ENCODE results near the gene EIF5A2.

EIF5A2 gene

GRCh38 chr3:170848292-170848917 is 60.0 kb downstream of the EIF5A2 start:
- DNase-seq = no peak

GRCh38 chr3:170844377-170844776 is 64.1 kb downstream of the EIF5A2 start:
- no peak for DNase-seq

- no peak for DNase-seq
Measured at GRCh38 chr3:170840291-170840859, 68.1 kb downstream of the EIF5A2 start.

GRCh38 chr3:170839518-170840100 is 68.8 kb downstream of the EIF5A2 start:
- DNase-seq = no peak

Data from activated CD4-positive, alpha-beta T cell treated with anti-CD3 and anti-CD28 coated beads, Interleukin-2, Interleukin-6, amounts not matched to agents 100 ng/mL and 50 ng/mL, durations not matched to agents 16 hours and 8 hours (primary cell).